ENCODE data around the gene ASPG. TPM values are rescaled to one million over a fixed set of nuclear protein-coding genes. Genes with fewer than 3 reads are reported as not detected.

ASPG gene
- total and polyA plus RNA-seq, 4 donors: 0.13 to 2.2 (median 0.92) TPM

DNA sequence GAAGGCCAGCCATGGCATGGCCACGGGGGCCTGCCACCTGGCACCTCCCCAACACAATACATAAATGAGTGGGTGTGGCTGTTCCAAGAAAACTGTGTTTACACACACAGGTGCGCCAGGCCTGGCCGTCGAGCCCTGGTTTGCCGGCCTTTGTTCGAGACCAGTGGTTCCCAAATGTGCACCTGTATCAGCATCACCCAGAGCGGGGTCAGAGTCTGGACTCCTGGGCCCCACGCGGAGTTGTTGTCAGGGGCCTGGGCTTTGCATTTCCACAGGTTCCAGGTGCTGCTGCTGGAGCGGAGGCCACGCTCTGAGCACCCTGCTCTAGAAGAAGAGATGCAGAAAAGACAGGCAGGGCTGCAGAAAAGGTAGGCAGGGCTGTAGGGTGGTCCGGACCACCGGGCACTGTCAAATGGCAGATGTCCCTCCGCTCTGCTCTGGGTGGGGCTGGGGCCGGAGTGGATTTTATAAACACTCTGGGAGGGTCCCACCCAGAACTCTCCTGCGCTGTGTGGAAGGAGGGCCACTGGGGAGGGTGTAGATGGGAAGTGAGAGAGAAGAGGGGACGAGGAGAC, 4.2 kb upstream of the ASPG start:
- 91 to 95% methylated on average over 17 of the region's 17 CpGs for WGBS, 2 donors
- no peaks in the 10 kb centered on the region for H3K4me1 ChIP-seq (ENCODE audit: control insufficient read depth in 1 of 2, insufficient read depth in 2 of 2, low read length in 2 of 2)
- ATAC-seq (ENCODE audit: low FRiP score) (no peak), DNase-seq (no peak)
- intact Hi-C loops (cut with DNase I): loop anchor here in 1 of 2 donors (10.0 kb wide), 1 partner anchor 553 kb away; no protein-coding TSS in a partner anchor
- H3K36me3 ChIP-seq (ENCODE audit: control insufficient read depth in 1 of 2, insufficient read depth in 2 of 2, low read length in 1 of 2): no peaks in the 10 kb centered on the region
- H3K27ac ChIP-seq (ENCODE audit: low read depth in 1 of 2, low read length in 2 of 2): no peak overlapping the region
- no peak overlapping the region for H3K4me3 ChIP-seq (ENCODE audit: low read length in 2 of 2)
- no peaks in the 10 kb centered on the region for H3K9me3 ChIP-seq (ENCODE audit: control insufficient read depth, low read length)
- no peaks in the 10 kb centered on the region for H3K27me3 ChIP-seq (ENCODE audit: control insufficient read depth in 1 of 2, insufficient read depth in 2 of 2, low read length in 1 of 2)

DNA sequence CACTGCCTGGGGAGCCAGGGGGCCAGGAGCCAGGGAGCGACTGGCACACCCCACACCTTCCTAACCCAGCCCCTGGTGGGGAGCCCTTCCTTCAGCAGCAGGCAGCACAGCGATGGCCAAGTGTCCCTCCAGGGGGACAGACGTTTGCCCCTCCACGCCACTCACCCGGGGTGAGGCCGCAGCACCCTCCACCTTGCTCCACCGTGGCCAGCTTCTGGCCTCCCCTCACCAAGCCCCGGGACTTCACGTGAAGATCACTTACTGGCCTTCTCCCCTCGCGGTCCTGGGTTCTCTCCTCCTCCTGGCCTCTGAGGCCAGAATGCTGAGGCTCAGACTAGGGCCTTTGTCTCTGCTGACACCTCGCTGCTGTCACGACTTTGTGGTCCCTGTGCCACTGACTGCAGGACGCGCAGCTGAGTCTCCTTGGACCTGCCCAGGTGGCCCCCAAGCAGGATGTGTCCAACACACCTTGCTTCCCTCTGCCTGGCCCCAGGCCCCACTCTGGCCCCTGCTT, 3.5 kb upstream of the ASPG start:
- Histone ChIP-seq H3K27ac (ENCODE audit: low read depth in 1 of 2, low read length in 2 of 2) (no peak overlapping the region), H3K4me1 (ENCODE audit: control insufficient read depth in 1 of 2, insufficient read depth in 2 of 2, low read length in 2 of 2) (no peaks in the 10 kb centered on the region), H3K9me3 (ENCODE audit: control insufficient read depth, low read length) (no peaks in the 10 kb centered on the region), H3K36me3 (ENCODE audit: control insufficient read depth in 1 of 2, insufficient read depth in 2 of 2, low read length in 1 of 2) (no peaks in the 10 kb centered on the region), H3K27me3 (ENCODE audit: control insufficient read depth in 1 of 2, insufficient read depth in 2 of 2, low read length in 1 of 2) (no peaks in the 10 kb centered on the region), H3K4me3 (ENCODE audit: low read length in 2 of 2) (no peak overlapping the region)
- ATAC-seq (ENCODE audit: low FRiP score) (no peak), DNase-seq (no peak)
- 90 to 93% methylated on average over 15 of the region's 15 CpGs for WGBS, 2 donors
- intact Hi-C loops (cut with DNase I): loop anchor here in 1 of 2 donors (10.0 kb wide), 1 partner anchor 553 kb away; no protein-coding TSS in a partner anchor

DNA sequence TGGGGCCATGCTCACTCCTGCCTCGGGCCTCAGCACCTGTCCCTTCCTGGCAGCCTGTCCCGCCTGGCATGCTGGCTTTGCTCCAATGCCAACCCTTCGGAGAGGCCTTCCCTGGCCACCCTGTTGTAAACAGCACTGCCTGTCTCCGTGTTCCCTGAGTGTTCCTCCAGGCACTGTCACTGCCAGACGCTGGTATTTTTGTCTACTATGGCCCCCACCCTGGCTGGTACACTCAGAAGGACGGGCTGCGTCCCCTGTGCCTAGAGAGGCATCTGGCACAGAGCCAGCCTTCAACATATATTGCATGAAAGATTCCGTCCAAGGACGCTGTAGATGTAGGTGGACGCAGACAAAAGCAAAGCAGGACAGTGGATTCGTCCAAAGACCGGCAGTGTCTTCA, 2.7 kb upstream of the ASPG start:
- ATAC-seq (ENCODE audit: low FRiP score): no peak
- WGBS, 2 donors: 42 to 44% methylated on average over 12 of the region's 12 CpGs
- DNase-seq: no peak
- H3K4me3 ChIP-seq (ENCODE audit: low read length in 2 of 2): no peak overlapping the region
- H3K4me1 ChIP-seq (ENCODE audit: control insufficient read depth in 1 of 2, insufficient read depth in 2 of 2, low read length in 2 of 2): no peaks in the 10 kb centered on the region
- H3K27ac ChIP-seq (ENCODE audit: low read depth in 1 of 2, low read length in 2 of 2): no peak overlapping the region
- no peaks in the 10 kb centered on the region for H3K36me3 ChIP-seq (ENCODE audit: control insufficient read depth in 1 of 2, insufficient read depth in 2 of 2, low read length in 1 of 2)
- H3K9me3 ChIP-seq (ENCODE audit: control insufficient read depth, low read length): no peaks in the 10 kb centered on the region
- no peaks in the 10 kb centered on the region for H3K27me3 ChIP-seq (ENCODE audit: control insufficient read depth in 1 of 2, insufficient read depth in 2 of 2, low read length in 1 of 2)
- intact Hi-C loops (cut with DNase I): loop anchor here in 1 of 2 donors (10.0 kb wide), 1 partner anchor 552 kb away; no protein-coding TSS in a partner anchor

DNA sequence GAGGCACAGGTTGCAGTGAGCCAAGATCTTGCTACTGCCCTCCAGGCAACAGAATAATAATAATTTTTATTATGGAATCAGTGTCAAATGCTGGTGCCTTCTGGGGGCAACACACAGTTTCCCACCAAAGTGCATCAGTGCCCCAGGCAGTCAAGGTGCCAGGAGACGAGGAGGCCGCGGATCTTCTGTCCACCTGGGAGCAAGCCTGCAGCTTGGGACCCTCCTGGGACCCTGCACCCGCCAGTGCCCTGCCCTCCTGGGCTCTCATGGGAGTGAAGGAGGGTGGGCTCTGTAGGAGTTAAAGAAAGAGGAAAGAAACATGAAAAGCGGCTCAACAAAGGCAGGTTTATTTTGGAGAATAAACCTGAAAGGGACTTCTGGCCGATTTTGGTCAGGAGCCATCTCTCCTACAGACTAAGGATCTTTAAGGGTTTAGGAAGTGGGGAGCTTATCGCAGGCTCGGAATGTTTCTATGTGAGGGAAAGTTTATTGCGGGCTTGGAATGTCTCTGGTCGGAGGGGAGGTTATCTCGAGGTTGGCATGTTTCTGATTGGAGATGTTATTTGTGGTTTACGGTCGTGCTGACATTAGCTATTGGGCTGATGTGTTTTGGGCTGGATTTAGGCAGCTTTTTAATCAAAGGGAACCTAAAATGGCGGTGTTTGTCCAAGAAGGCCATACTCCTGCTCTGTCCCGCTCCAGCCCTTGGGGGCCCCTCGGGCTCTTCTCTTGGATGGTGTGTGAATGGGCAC, 1.1 kb upstream of the ASPG start:
- no peak for DNase-seq
- 47 to 48% methylated on average over 16 of the region's 16 CpGs for WGBS, 2 donors
- H3K4me1 ChIP-seq (ENCODE audit: control insufficient read depth in 1 of 2, insufficient read depth in 2 of 2, low read length in 2 of 2): no peaks in the 10 kb centered on the region
- intact Hi-C loops (cut with DNase I): loop anchor here in 1 of 2 donors (10.0 kb wide), 1 partner anchor 550 kb away; no protein-coding TSS in a partner anchor
- H3K9me3 ChIP-seq (ENCODE audit: control insufficient read depth, low read length): no peaks in the 10 kb centered on the region
- no peak overlapping the region for H3K27ac ChIP-seq (ENCODE audit: low read depth in 1 of 2, low read length in 2 of 2)
- H3K4me3 ChIP-seq (ENCODE audit: low read length in 2 of 2): no peak overlapping the region
- no peaks in the 10 kb centered on the region for H3K36me3 ChIP-seq (ENCODE audit: control insufficient read depth in 1 of 2, insufficient read depth in 2 of 2, low read length in 1 of 2)
- ATAC-seq (ENCODE audit: low FRiP score): no peak
- H3K27me3 ChIP-seq (ENCODE audit: control insufficient read depth in 1 of 2, insufficient read depth in 2 of 2, low read length in 1 of 2): no peaks in the 10 kb centered on the region

DNA sequence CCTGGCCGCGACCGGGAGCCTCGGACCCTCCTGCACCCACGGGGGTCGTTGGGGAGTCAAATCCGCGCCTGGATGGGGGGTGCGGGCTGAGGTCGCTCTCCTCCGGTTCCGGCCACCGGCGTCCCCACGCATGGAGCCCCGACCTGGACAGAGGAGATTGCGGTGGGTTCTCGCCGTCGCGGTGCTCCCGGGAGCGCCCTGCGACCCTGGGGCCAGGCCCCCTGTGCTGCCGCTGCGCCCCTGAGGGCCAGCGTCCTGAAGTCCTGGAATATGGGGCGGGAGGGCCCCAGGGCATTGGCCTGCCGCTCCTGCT, 345 bp downstream of the ASPG start:
- no peaks in the 10 kb centered on the region for H3K27me3 ChIP-seq (ENCODE audit: control insufficient read depth in 1 of 2, insufficient read depth in 2 of 2, low read length in 1 of 2)
- intact Hi-C loops (cut with DNase I): loop anchor here in 1 of 2 donors (10.0 kb wide), 1 partner anchor 549 kb away; no protein-coding TSS in a partner anchor
- ATAC-seq (ENCODE audit: low FRiP score) (no peak), DNase-seq (peak; percentile 41 to 74)
- no peaks in the 10 kb centered on the region for H3K36me3 ChIP-seq (ENCODE audit: control insufficient read depth in 1 of 2, insufficient read depth in 2 of 2, low read length in 1 of 2)
- no peaks in the 10 kb centered on the region for H3K9me3 ChIP-seq (ENCODE audit: control insufficient read depth, low read length)
- H3K27ac ChIP-seq (ENCODE audit: low read depth in 1 of 2, low read length in 2 of 2): no peak overlapping the region
- H3K4me3 ChIP-seq (ENCODE audit: low read length in 2 of 2): no peak overlapping the region
- WGBS, 2 donors: 46 to 51% methylated on average over 15 to 29 of the region's 29 CpGs
- no peaks in the 10 kb centered on the region for H3K4me1 ChIP-seq (ENCODE audit: control insufficient read depth in 1 of 2, insufficient read depth in 2 of 2, low read length in 2 of 2)

DNA sequence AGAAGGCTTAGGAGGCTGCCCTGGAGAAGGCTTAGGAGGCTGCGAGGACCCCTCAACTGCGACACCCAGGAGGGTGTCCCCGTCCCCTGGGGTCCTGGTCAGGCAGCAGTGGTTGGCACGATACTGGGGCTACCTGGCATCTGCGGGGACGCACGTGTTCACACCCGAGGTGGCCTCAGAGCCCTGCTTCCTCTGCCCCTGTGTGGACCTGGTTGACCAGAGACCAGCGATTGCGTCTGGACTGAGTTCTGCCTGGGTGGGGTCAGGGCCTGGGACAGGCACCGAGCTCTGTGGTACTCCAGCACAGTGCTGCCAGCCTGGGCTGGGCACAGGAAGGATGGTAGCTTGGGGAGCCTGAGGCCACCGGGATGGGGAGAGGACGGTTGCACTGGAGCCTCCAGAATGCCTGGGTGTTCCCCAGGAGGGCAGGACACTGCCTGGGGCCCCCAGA, 735 bp downstream of the ASPG start:
- peak in 1 of 2 donors; percentile 42 for DNase-seq
- Histone ChIP-seq H3K36me3 (ENCODE audit: control insufficient read depth in 1 of 2, insufficient read depth in 2 of 2, low read length in 1 of 2) (no peaks in the 10 kb centered on the region), H3K27me3 (ENCODE audit: control insufficient read depth in 1 of 2, insufficient read depth in 2 of 2, low read length in 1 of 2) (no peaks in the 10 kb centered on the region), H3K27ac (ENCODE audit: low read depth in 1 of 2, low read length in 2 of 2) (no peak overlapping the region), H3K9me3 (ENCODE audit: control insufficient read depth, low read length) (no peaks in the 10 kb centered on the region), H3K4me1 (ENCODE audit: control insufficient read depth in 1 of 2, insufficient read depth in 2 of 2, low read length in 2 of 2) (no peaks in the 10 kb centered on the region), H3K4me3 (ENCODE audit: low read length in 2 of 2) (no peak overlapping the region)
- ATAC-seq (ENCODE audit: low FRiP score): peak; percentile 2
- intact Hi-C loops (cut with DNase I): loop anchor here in 1 of 2 donors (10.0 kb wide), 1 partner anchor 549 kb away; no protein-coding TSS in a partner anchor
- WGBS, 2 donors: 86 to 88% methylated on average over 12 to 13 of the region's 13 CpGs

DNA sequence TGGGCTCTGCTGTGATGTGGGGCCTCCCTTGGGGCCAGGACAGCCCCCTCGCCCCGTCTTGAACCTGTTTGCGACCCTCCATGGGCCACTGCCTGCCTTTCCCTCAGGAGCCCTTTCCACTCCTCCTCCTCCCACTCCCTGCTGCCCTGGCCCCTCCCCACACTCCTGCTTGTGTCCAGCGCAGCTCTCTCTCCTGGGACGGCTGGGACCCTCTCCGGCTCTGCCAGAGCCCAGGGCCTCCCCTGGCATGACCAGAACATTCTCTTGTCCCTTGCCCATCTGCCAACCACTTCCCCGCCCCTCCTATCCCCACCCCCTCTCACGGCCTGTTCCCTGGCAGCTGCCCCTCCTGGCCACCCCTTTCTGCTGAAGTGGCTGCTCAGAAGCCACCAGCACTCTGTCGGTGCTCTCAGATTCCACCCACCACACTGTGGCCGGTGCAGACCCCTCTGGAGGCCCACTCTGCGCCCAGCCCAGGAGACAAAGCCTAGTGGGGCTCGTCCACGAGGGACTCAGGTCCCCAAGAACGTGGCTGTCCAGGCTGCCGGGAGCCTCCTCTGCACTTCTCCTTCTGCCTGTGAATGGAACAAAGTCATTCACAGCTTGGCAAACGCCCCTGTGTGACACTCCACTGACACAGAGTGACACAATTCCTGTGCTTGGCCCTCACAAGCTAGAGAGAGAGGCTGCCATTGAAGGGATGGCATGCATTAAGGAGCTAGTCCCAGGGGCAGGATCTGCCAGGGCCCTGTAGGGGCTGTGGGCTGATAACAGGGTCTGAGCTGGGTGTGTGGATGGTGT, 1.4 kb downstream of the ASPG start:
- intact Hi-C loops (cut with DNase I): loop anchor here in 1 of 2 donors (10.0 kb wide), 1 partner anchor 548 kb away; no protein-coding TSS in a partner anchor
- Histone ChIP-seq H3K27ac (ENCODE audit: low read depth in 1 of 2, low read length in 2 of 2) (no peak overlapping the region), H3K4me1 (ENCODE audit: control insufficient read depth in 1 of 2, insufficient read depth in 2 of 2, low read length in 2 of 2) (no peaks in the 10 kb centered on the region), H3K27me3 (ENCODE audit: control insufficient read depth in 1 of 2, insufficient read depth in 2 of 2, low read length in 1 of 2) (no peaks in the 10 kb centered on the region), H3K4me3 (ENCODE audit: low read length in 2 of 2) (no peak overlapping the region), H3K9me3 (ENCODE audit: control insufficient read depth, low read length) (no peaks in the 10 kb centered on the region), H3K36me3 (ENCODE audit: control insufficient read depth in 1 of 2, insufficient read depth in 2 of 2, low read length in 1 of 2) (no peaks in the 10 kb centered on the region)
- DNase-seq: peak in 1 of 2 donors; percentile 36
- no peak for ATAC-seq (ENCODE audit: low FRiP score)
- 80 to 82% methylated on average over 16 of the region's 16 CpGs for WGBS, 2 donors

DNA sequence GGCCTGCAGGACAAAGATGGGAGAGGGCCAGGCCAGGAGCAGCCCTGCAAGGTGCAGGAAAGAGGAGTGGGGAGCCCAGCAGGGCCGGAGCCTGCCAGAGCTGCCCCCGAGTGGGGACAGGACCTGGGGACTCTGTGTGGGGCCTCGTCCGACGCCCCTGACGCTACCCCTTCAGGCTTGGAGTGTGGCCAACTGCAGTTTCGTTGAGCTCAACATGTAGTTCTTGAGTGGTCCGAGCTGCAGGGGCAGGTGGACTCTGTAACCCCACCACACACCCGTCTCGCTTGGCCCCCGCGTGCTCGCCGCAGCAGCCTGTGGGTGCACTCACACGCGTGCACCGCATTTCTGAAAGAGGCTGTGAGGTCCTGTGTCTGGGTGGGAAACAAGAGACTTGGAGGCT, 2.0 kb downstream of the ASPG start:
- Histone ChIP-seq H3K36me3 (ENCODE audit: control insufficient read depth in 1 of 2, insufficient read depth in 2 of 2, low read length in 1 of 2) (no peaks in the 10 kb centered on the region), H3K9me3 (ENCODE audit: control insufficient read depth, low read length) (no peaks in the 10 kb centered on the region), H3K27me3 (ENCODE audit: control insufficient read depth in 1 of 2, insufficient read depth in 2 of 2, low read length in 1 of 2) (no peaks in the 10 kb centered on the region), H3K4me3 (ENCODE audit: low read length in 2 of 2) (no peak overlapping the region), H3K4me1 (ENCODE audit: control insufficient read depth in 1 of 2, insufficient read depth in 2 of 2, low read length in 2 of 2) (no peaks in the 10 kb centered on the region), H3K27ac (ENCODE audit: low read depth in 1 of 2, low read length in 2 of 2) (no peak overlapping the region)
- ATAC-seq (ENCODE audit: low FRiP score) (no peak), DNase-seq (peak in 1 of 2 donors; percentile 30)
- 88 to 96% methylated on average over 17 of the region's 17 CpGs for WGBS, 2 donors
- intact Hi-C loops (cut with DNase I): loop anchor here in 1 of 2 donors (10.0 kb wide), 1 partner anchor 547 kb away; no protein-coding TSS in a partner anchor

All from aorta (tissue), 5 donors.